Islet of Langerhans (tissue), 1 donor: Measurements from ENCODE around the gene CCNO.

Experiments used
- FAIRE-seq: peaks from one replicate; lab custom pipeline; 2011; peaks lifted over from hg19 to GRCh38; lab: Jason Lieb, UNC

The CCNO gene, protein sequence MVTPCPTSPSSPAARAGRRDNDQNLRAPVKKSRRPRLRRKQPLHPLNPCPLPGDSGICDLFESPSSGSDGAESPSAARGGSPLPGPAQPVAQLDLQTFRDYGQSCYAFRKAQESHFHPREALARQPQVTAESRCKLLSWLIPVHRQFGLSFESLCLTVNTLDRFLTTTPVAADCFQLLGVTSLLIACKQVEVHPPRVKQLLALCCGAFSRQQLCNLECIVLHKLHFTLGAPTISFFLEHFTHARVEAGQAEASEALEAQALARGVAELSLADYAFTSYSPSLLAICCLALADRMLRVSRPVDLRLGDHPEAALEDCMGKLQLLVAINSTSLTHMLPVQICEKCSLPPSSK

DNA sequence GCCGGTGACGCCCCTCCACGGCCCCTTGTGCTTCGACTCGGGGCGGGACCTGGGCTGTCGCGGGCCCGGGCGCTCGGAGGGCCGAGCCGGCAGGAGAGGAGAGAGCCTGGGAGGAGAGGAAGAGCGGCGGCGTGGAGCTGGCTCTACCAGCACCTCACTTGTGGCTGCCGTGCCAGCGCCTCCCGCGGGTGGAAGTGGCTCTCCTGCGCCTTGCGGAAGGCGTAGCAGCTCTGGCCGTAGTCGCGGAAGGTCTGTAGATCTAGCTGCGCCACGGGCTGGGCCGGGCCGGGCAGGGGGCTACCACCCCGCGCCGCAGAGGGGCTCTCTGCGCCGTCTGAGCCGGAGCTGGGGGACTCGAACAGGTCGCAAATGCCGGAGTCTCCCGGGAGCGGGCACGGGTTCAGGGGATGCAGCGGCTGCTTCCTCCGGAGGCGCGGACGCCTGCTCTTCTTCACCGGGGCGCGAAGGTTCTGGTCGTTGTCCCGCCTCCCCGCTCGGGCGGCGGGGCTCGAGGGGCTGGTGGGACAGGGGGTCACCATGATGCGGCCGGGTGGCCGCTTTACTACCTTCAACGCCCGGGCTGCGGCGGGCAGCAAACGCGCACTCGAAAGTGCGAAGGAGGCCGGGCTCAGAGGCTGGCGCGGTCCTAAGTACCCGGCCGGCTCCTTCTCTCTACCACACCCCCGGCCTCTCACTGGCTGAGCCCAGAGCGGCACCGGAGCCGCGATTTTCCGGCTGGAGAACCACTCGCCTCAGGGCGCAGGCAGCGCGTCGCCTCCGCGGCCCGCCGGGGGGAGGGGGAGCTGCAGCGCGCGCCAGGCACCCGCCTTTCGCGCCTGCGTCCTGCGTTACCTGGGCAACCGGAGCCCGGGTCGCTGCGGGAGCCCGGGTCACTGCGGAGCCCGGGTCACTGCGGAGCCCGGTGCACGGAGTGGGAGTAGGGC is at the start of gene CCNO:
CCNO (minus strand) TSS at position 624 of the 944 bp plus-strand sequence; CDS start at position 539, 85 bp downstream.
- no peak for FAIRE-seq

GRCh38 chr5:55278778-55279177 is 45.4 kb upstream of the CCNO start:
- no peak for FAIRE-seq

GRCh38 chr5:55276771-55277170 is 43.4 kb upstream of the CCNO start:
- FAIRE-seq: no peak

DNA sequence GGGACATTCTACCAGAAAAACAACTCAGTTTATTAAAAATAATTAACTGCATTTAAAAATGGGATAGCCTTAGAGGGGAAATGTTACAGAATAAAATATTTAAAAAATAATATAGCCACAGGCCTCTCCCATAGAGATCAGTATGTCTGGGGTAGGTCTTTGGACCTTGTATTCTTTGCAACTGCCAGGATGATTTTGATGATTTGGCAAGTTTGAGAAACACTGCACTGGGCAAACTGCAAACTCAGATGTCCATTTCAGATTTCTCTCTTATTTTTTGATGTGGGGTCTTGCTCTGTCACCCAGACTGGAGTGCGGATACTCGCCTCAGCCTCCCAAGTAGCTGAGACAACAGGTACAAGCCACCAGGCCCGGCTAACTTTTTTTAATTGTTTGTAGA is 24.9 kb upstream of the CCNO start:
- no peak for FAIRE-seq

DNA sequence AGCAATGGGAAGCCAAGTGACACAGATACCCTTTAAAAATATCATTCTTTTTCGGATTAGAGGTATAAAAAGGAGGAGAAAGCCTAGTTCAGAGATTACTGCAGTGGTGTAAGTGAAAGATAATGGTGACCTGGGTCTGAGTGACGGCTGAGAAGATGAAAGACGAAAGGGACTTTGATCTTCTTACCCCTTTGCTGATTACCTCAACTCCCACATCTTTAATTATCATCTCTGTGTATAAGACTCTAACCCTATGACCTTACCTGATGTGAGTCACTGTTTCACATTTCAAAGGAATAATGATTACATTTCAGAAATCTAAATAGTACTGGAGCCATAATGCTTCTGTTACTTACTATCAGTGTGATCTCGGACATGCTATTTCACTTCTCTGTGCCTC is 21.4 kb upstream of the CCNO start:
- no peak for FAIRE-seq

DNA sequence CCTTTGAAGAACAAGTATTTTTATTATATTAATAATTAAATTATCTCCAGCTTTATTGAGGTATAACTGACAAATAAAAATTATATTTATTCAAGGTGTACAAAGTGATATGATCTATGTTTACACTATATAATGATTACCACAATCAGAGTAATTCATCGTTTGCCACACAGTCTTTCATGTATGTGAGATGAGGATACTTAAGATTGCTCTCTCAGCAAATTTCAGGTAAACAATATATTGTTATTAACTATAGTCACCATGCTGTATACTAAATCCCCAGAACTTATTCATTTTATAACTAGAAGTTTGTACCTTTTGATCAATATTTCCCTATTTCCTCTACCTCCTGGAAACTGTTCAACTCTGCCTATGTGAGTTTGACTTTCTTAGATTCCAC is 16.7 kb upstream of the CCNO start:
- FAIRE-seq: no peak

DNA sequence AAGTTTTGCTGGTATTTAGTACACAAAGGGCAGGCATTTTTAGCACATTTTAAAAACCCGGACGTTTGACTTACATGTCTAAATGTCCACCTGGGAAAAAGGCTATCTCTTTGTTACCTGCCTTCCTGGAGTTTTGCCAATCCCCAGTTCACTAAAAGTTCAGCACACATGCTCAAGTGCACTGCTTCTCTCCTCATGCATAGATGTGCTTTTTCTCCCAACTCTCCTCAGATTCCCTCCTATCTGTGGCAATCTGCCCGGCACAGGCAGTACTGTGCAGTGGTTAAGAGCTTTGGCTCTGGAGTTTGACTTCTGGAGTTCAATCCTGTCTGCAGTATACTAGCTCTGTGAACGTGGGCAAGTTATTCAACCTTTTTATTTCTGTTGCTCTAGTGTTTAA is 8.3 kb upstream of the CCNO start:
- no peak for FAIRE-seq

DNA sequence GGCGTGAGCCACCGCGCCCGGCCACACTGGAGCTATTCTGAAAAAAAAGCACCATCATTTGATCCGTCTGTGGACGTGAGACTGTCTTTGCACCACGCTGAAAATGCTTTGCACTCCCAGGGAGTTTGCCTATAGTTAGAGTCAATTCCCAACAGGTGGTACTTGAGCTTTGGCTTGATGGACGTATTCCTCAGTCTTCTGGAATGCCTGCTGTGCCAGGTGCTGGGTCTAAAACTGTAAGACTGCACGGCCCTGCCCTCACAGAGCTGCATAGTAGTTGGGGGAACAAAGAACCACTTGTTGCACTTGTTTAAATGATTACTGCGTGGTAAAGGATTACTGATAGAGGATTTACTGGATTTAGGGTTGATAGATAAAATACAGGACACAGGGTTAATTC is 3.4 kb upstream of the CCNO start:
- no peak for FAIRE-seq

GRCh38 chr5:55234121-55234700 is 803 bp upstream of the CCNO start:
- FAIRE-seq: no peak

GRCh38 chr5:55232271-55232984 is 980 bp downstream of the CCNO start:
- FAIRE-seq: no peak

DNA sequence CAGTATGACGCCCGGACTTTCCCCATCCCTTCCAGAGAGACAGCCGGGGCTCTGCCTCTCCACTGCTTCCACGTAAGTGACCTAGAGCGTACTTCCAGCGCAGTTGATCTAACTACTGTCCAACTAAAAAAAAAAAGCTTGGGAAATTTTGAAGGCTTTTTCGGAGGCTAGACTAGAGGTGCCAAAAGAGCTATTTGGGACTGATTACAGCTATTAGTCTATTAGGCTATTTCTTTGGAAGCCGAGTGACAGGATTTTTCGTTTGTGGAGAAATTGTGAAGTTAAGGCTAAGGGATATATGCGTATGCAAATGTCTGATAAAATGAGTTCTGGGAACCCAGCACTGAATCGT is 1.5 kb downstream of the CCNO start:
- FAIRE-seq: no peak

GRCh38 chr5:55231029-55231918 is 2.1 kb downstream of the CCNO start:
- FAIRE-seq: no peak

- FAIRE-seq: no peak
Measured at GRCh38 chr5:55230086-55230629, 3.2 kb downstream of the CCNO start.

- no peak for FAIRE-seq
Measured at GRCh38 chr5:55227664-55228430, 5.6 kb downstream of the CCNO start.

- no peak for FAIRE-seq
Measured at GRCh38 chr5:55226934-55227663, 6.3 kb downstream of the CCNO start, which contains the start of gene MCIDAS. Gene MCIDAS (minus strand): TSS chr5:55227315. CDS start chr5:55227138, 177 bp downstream.

- no peak for FAIRE-seq
Measured at GRCh38 chr5:55226027-55226933, 7.1 kb downstream of the CCNO start.

DNA sequence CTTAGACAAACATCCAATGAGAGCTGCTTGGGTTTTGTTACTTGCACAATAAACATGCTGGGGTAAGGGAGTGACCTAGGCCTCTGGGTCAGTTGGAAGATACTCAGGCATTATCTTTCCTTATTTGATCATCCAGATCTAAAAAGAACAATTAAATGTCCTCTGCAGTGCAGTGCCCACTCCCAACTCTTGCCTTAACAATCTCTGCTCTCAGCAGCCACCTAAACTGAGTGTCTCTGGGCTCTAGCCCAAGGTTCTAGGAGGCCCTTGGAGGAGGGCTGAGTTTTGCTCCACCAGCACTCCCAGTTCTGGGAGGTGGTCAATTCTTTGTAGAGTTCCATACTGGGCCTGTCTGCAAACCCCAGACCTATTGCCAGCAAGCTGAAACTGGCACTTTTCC is 8.1 kb downstream of the CCNO start:
- no peak for FAIRE-seq

DNA sequence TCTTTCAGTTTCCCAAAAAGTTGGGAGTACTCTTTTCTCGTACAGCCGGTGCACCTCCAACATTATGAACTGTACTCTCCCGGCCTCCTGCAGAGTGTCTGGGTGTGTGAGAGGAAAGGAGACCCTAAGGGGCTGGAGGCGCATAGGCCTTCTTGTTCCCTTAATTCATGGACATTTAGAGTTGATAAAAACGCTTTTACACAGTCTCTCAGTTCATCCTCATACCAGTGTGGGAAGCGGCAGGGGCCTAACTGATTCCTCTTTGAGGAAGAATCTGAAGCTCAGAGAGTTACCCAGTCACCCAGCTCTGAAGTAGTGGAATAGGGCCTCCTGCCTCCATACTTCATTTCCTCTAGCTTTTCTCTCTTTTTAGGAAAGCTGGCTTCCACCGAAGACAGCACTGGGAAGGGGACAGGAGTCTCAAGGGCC is 9.6 kb downstream of the CCNO start:
- no peak for FAIRE-seq
